ENCODE results near the gene PDZK1IP1. TPM values are rescaled to one million over a fixed set of nuclear protein-coding genes. Genes with fewer than 3 reads are reported as not detected.

Gene PDZK1IP1
- total and polyA plus RNA-seq, 2 of the 13 experiments (the other 11 are each of a cell fraction or from before 2014, with no cell fraction given) = 0.24 to 1.6 TPM

GRCh38 chr1:47192458-47193384 is 2.9 kb upstream of the PDZK1IP1 start (continued):
- peak; percentile 33; the same call in 1 of the 2 replicates for TF ChIP-seq ATF2 (CRISPR knock-in tag; IDR thresholded peaks at IDR 0.05)
- no peak for TF ChIP-seq ZFP36L1 (CRISPR knock-in tag; IDR thresholded peaks at IDR 0.05)
- no peak for TF ChIP-seq SKIL (CRISPR knock-in tag; IDR thresholded peaks at IDR 0.05; ENCODE audit: borderline replicate concordance)
- no peak for TF ChIP-seq FOXK2 (IDR thresholded peaks at IDR 0.05)
- TF ChIP-seq ZNF660 (CRISPR knock-in tag; IDR thresholded peaks at IDR 0.05; ENCODE audit: borderline replicate concordance, low read depth) = no peak
- 0 out of 2 replicates have a peak, but pooled peaks have one; percentile 42 for TF ChIP-seq ZNF225 (CRISPR knock-in tag; IDR thresholded peaks at IDR 0.05)
- TF ChIP-seq JUNB (CRISPR knock-in tag; IDR thresholded peaks at IDR 0.05; ENCODE audit: borderline replicate concordance) = no peak
- TF ChIP-seq ZNF30 (CRISPR knock-in tag; IDR thresholded peaks at IDR 0.05) = no peak
- no peak; the same call in 1 of the 2 replicates for TF ChIP-seq NR2F2 (IDR thresholded peaks at IDR 0.05; ENCODE audit: borderline replicate concordance, low read depth)
- TF ChIP-seq ZNF569 (CRISPR knock-in tag; IDR thresholded peaks at IDR 0.05; ENCODE audit: borderline replicate concordance) = 0 out of 2 replicates have a peak, but pooled peaks have one; percentile 11
- TF ChIP-seq ZNF430 (CRISPR knock-in tag; IDR thresholded peaks at IDR 0.05) = peak; percentile 88
- peak; percentile 62 for TF ChIP-seq SALL1 (CRISPR knock-in tag; IDR thresholded peaks at IDR 0.05)
- no peak for TF ChIP-seq ATF6 (CRISPR knock-in tag; conservative IDR thresholded peaks at IDR 0.05)
- peak; percentile 94 for TF ChIP-seq ZNF281 (CRISPR knock-in tag; IDR thresholded peaks at IDR 0.05; ENCODE audit: borderline replicate concordance)
- TF ChIP-seq PLSCR1 (CRISPR knock-in tag; IDR thresholded peaks at IDR 0.05; ENCODE audit: borderline replicate concordance) = no peak
- no peak for TF ChIP-seq NR2C2 (CRISPR knock-in tag; IDR thresholded peaks at IDR 0.05; ENCODE audit: borderline replicate concordance)
- no peak for TF ChIP-seq ZNF354B (CRISPR knock-in tag; IDR thresholded peaks at IDR 0.05)
- no peak; the same call in none of the 2 replicates for TF ChIP-seq ZFX (CRISPR knock-in tag; IDR thresholded peaks at IDR 0.05; ENCODE audit: low read depth)

Measured in HepG2 (cell line).